IMR-90 (cell line): ENCODE data around the gene LATS2. TPM values are rescaled to one million over a fixed set of nuclear protein-coding genes. Genes with fewer than 3 reads are reported as not detected.

Experiments used
- ATAC-seq: fragments of 200-7000 bp; cut with Tn5 transposase; 2 replicates; pipeline ENCODE4 v1.9.1; 2020; ENCODE audit warnings: low read depth, mild to moderate bottlenecking, moderate library complexity
- BruUV-seq: library from RNA; stranded (reverse); fragments of 400-500 nt; replicated peaks from 2 replicates; lab custom pipeline; 2021; lab: Mats Ljungman, UMichigan
- CTCF ChIA-PET: fragments of 300-600 bp; formaldehyde crosslinking; extraction: SDS; loops from one replicate; lab custom pipeline; 2021; ENCODE audit warnings: antibody characterized with exemption; lab: Yijun Ruan, JAX
- POLR2A ChIA-PET: fragments of 300-600 bp; sonication (Branson Sonifier 250); formaldehyde crosslinking; loops from one replicate; lab custom pipeline; 2022; ENCODE audit warnings: antibody characterized with exemption; ENCODE audit not compliant: unreplicated experiment; lab: Charles Lee
- DNase-seq: peaks from one replicate; pipeline ENCODE4 v3.0.0; 2013
- H2AFZ ChIP-seq: replicated peaks from 2 replicates; pipeline ENCODE3; 2013; ENCODE audit warnings: low read length, mild to moderate bottlenecking; ENCODE audit not compliant: poor library complexity
- H2AK5ac ChIP-seq: 2 replicates; pipeline ENCODE4 v1.6.1; 2013; ENCODE audit warnings: low read depth, low read length, inconsistent platforms
- H2AK9ac ChIP-seq: replicated peaks from 2 replicates; pipeline ENCODE3; 2013; ENCODE audit warnings: mild to moderate bottlenecking, low read depth, low read length, moderate library complexity; ENCODE audit not compliant: poor library complexity
- H2BK120ac ChIP-seq: 2 replicates; pipeline ENCODE4 v1.6.1; 2013; ENCODE audit warnings: low read depth, low read length, inconsistent platforms
- H2BK15ac ChIP-seq: 3 replicates; pipeline ENCODE4 v1.6.1; 2013; ENCODE audit warnings: low read depth, low read length, inconsistent platforms
- H2BK20ac ChIP-seq: 2 replicates; pipeline ENCODE4 v1.6.1; 2013; ENCODE audit warnings: low read depth, mild to moderate bottlenecking, inconsistent platforms, low read length, moderate library complexity
- H2BK5ac ChIP-seq: 2 replicates; pipeline ENCODE4 v1.6.1; 2013; ENCODE audit warnings: mild to moderate bottlenecking, low read depth, low read length, inconsistent platforms; ENCODE audit not compliant: poor library complexity, severe bottlenecking
- H3K14ac ChIP-seq: replicated peaks from 2 replicates; pipeline ENCODE4 v1.6.1; 2013; ENCODE audit warnings: low read depth, low read length, inconsistent platforms
- H3K18ac ChIP-seq: 2 replicates; pipeline ENCODE4 v1.6.1; 2013; ENCODE audit warnings: low read depth, low read length, control low read depth
- H3K23ac ChIP-seq: 2 replicates; pipeline ENCODE4 v1.6.1; 2013; ENCODE audit warnings: low read depth, low read length, inconsistent platforms
- H3K27ac ChIP-seq: 2 replicates; pipeline ENCODE4 v1.5.1; 2013; ENCODE audit warnings: mild to moderate bottlenecking, control low read depth, low read length; ENCODE audit not compliant: insufficient read depth
- H3K27me3 ChIP-seq: 2 replicates; pipeline ENCODE4 v1.6.1; 2013; ENCODE audit warnings: low read length; ENCODE audit not compliant: control insufficient read depth, insufficient read depth
- H3K36me3 ChIP-seq: 2 replicates; pipeline ENCODE4 v1.6.1; 2013; ENCODE audit warnings: low read length, mixed read lengths; ENCODE audit not compliant: control insufficient read depth, insufficient read depth
- H3K4ac ChIP-seq: 2 replicates; pipeline ENCODE4 v1.6.1; 2013; ENCODE audit warnings: low read depth, low read length, inconsistent platforms
- H3K4me1 ChIP-seq: 2 replicates; pipeline ENCODE4 v1.6.1; 2013; ENCODE audit warnings: low read length, mixed read lengths; ENCODE audit not compliant: control insufficient read depth, insufficient read depth
- H3K4me2 ChIP-seq: 2 replicates; pipeline ENCODE4 v1.6.1; 2013; ENCODE audit warnings: low read depth, mild to moderate bottlenecking, control low read depth, low read length, moderate library complexity
- H3K4me3 ChIP-seq: 2 replicates; pipeline ENCODE4 v1.5.1; 2013; ENCODE audit warnings: low read depth, mild to moderate bottlenecking, control low read depth, low read length, moderate library complexity; ENCODE audit not compliant: insufficient read depth
- H3K56ac ChIP-seq: 2 replicates; pipeline ENCODE4 v1.6.1; 2013; ENCODE audit warnings: low read length, inconsistent platforms; ENCODE audit not compliant: insufficient read depth; ENCODE audit errors: extremely low read depth
- H3K79me1 ChIP-seq, 2 experiments: 2 replicates each; pipeline ENCODE4 v1.6.1; 2013; ENCODE audit warnings: low read length in 2 of 2, inconsistent platforms in 1 of 2, low read depth in 1 of 2
- H3K9ac ChIP-seq: 2 replicates; pipeline ENCODE4 v1.6.1; 2013; ENCODE audit warnings: low read depth, low read length, control low read depth
- H3K9me1 ChIP-seq: 2 replicates; pipeline ENCODE4 v1.6.1; 2013; ENCODE audit warnings: low read length, inconsistent platforms; ENCODE audit not compliant: insufficient read depth
- H3K9me3 ChIP-seq: 2 replicates; pipeline ENCODE4 v1.6.1; 2013; ENCODE audit warnings: low read length; ENCODE audit not compliant: control insufficient read depth, insufficient read depth
- H4K20me1 ChIP-seq: 2 replicates; pipeline ENCODE4 v1.6.1; 2013; ENCODE audit warnings: low read length, inconsistent platforms; ENCODE audit not compliant: insufficient read depth
- H4K5ac ChIP-seq: 2 replicates; pipeline ENCODE4 v1.6.1; 2013; ENCODE audit warnings: mild to moderate bottlenecking, low read depth, low read length, control low read depth
- H4K8ac ChIP-seq, 2 experiments: 2 replicates each; pipeline ENCODE4 v1.6.1; 2013; ENCODE audit warnings: low read depth in 2 of 2, low read length in 2 of 2, control low read depth in 1 of 2, inconsistent platforms in 1 of 2
- H4K91ac ChIP-seq: 2 replicates; pipeline ENCODE4 v1.6.1; 2013; ENCODE audit warnings: low read depth, low read length, inconsistent platforms; ENCODE audit not compliant: insufficient read depth
- CEBPB ChIP-seq: IDR thresholded peaks from 2 replicates; pipeline ENCODE4 v1.6.1; 2012; ENCODE audit warnings: low read depth, low read length, improper control_type of control experiment
- CHD1 ChIP-seq: IDR thresholded peaks from 2 replicates; pipeline ENCODE4 v1.6.1; 2012; ENCODE audit warnings: low read depth, low read length, improper control_type of control experiment
- FOS ChIP-seq: fragments of 150-350 bp; IDR thresholded peaks from 2 replicates; pipeline ENCODE4 v1.6.1; 2016; ENCODE audit warnings: low read depth, low read length
- RAD21 ChIP-seq: IDR thresholded peaks from 2 replicates; pipeline ENCODE4 v1.6.1; 2012; ENCODE audit warnings: low read length, improper control_type of control experiment
- RCOR1 ChIP-seq: IDR thresholded peaks from 2 replicates; pipeline ENCODE4 v1.6.1; 2012; ENCODE audit warnings: mild to moderate bottlenecking, low read length, improper control_type of control experiment; ENCODE audit not compliant: insufficient replicate concordance
- WGBS, 2 experiments: methylation state at CpG; one replicate each; pipeline versions ENCODE4 v1.1.5 to v1.1.7; 2013; ENCODE audit warnings: missing lambda C conversion rate in 2 of 2; ENCODE audit not compliant: insufficient read length in 1 of 2; ENCODE audit errors: extremely low coverage in 2 of 2; 5-methylcytosine and 5-hydroxymethylcytosine counted together
- dilution Hi-C: fragments of 300-500 bp; cut with HindIII; formaldehyde crosslinking; loops from one replicate; pipeline ENCODE4 v1.14.3; 2018; ENCODE audit warnings: low sequenced_read_pairs; ENCODE audit not compliant: unreplicated experiment
- in situ Hi-C: fragments of 300-500 bp; cut with MboI; formaldehyde crosslinking; loops from 3 replicates; pipeline ENCODE4 v1.14.3; 2019; ENCODE audit warnings: low sequenced_read_pairs, inconsistent platforms, mixed read lengths
- intact Hi-C: fragments of 100-400 bp; cut with micrococcal nuclease; formaldehyde crosslinking; loops from 2 replicates; pipeline ENCODE4 v1.10.0; 2022
- polyA plus RNA-seq, 3 experiments: library from polyadenylated mRNA; depleted of rRNA; stranded (reverse); fragments of >200 nt; gene quantifications; 2 replicates each; pipeline ENCODE4 v1.2.3, GENCODE V29; 2012; ENCODE audit warnings: low replicate concordance in 1 of 3
- total RNA-seq: library from RNA; depleted of rRNA; stranded (reverse); fragments of >200 nt; gene quantifications from 2 replicates; pipeline ENCODE4 v1.2.3, GENCODE V29; 2012

Gene LATS2
- total and polyA plus RNA-seq, 2 of the 4 experiments (the other 2 are of a cell fraction) = 12.7 to 22.4 TPM

DNA sequence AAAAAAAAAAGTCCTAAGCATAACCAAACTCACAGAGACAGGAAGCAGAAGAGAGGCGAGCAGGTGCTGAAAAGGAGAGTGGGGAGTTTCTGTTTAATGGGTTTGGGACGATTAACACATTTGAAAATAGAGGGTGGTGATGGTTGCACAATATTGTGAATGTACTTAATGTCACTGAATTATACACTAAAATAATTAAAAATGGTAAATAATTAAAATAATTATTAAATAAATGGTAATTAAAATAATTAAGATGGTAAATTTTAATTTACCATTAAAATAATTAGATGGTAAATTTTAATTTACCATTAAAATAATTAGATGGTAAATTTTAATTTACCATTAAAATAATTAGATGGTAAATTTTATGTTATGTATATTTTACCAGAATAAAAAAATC lies 84.0 kb downstream of the LATS2 start:
- dilution Hi-C loops = no loop called here
- DNase-seq (no peak), ATAC-seq (no peak)
- H3K23ac ChIP-seq = no peak overlapping the region
- H4K91ac ChIP-seq = no peak overlapping the region
- no peaks in the 10 kb centered on the region for H3K9me3 ChIP-seq
- peaks cover 18% of the 10 kb centered on the region for H4K20me1 ChIP-seq
- no peaks in the 10 kb centered on the region for H3K4me1 ChIP-seq
- no peak overlapping the region for H2BK20ac ChIP-seq
- no peak overlapping the region for H2BK5ac ChIP-seq
- in situ Hi-C loops = no loop called here
- H2AK9ac ChIP-seq = no peak overlapping the region
- no TSS peak for BruUV-seq
- no peak overlapping the region for H4K8ac ChIP-seq
- intact Hi-C loops = no loop called here
- no peak overlapping the region for H3K56ac ChIP-seq
- H3K27ac ChIP-seq = no peak overlapping the region
- CTCF ChIA-PET = no interaction called here
- H2BK120ac ChIP-seq = no peak overlapping the region
- H3K9me1 ChIP-seq = peaks cover 5% of the 10 kb centered on the region; the same call in 1 of the 2 replicates
- no peaks in the 10 kb centered on the region for H3K27me3 ChIP-seq
- H3K36me3 ChIP-seq = peaks cover 70% of the 10 kb centered on the region
- no peak overlapping the region for H3K14ac ChIP-seq
- H3K18ac ChIP-seq = no peak overlapping the region
- no peak overlapping the region for H2AK5ac ChIP-seq
- no peak overlapping the region for H3K4me3 ChIP-seq
- no peak overlapping the region for H2BK15ac ChIP-seq
- H4K5ac ChIP-seq = no peak overlapping the region
- no peak overlapping the region for H3K4me2 ChIP-seq
- no peak overlapping the region for H3K9ac ChIP-seq
- POLR2A ChIA-PET = no interaction called here
- TF ChIP-seq CHD1 (no peak), RAD21 (no peak), CEBPB (peak; percentile 22; the same call in 1 of the 2 replicates), FOS (no peak), RCOR1 (no peak)
- WGBS, 2 experiments = no CpG with 5 or more reads among the region's 2 CpGs
- no peak overlapping the region for H3K4ac ChIP-seq
- H3K79me1 ChIP-seq = peaks cover 51 to 80% of the 10 kb centered on the region in 2 experiments
- H2AFZ ChIP-seq = no peak overlapping the region
